MCF 10A (cell line): Measurements from ENCODE around the gene OR56B4. TPM values are rescaled to one million over a fixed set of nuclear protein-coding genes. Genes with fewer than 3 reads are reported as not detected.

Source experiments
- BruUV-seq: library from RNA; stranded (reverse); fragments of 400-500 nt; replicated peaks from 2 replicates; lab custom pipeline; 2021; lab: Mats Ljungman, UMichigan
- CTCF ChIA-PET: fragments of 300-600 bp; sonication (Branson Sonifier 250); formaldehyde crosslinking; extraction: SDS; loops from one replicate; lab custom pipeline; 2021; ENCODE audit warnings: antibody characterized with exemption, inconsistent platforms; lab: Yijun Ruan, JAX
- POLR2A ChIA-PET: fragments of 300-600, 350-650 bp; sonication (Branson Sonifier 250); formaldehyde crosslinking; extraction: SDS; loops from one replicate; lab custom pipeline; 2020; ENCODE audit warnings: antibody characterized with exemption, inconsistent platforms; lab: Yijun Ruan, JAX
- DNase-seq: peaks from one replicate; pipeline ENCODE4 v3.0.0-alpha.2; 2018; ENCODE audit not compliant: unreplicated experiment
- H3K27ac Mint-ChIP-seq: one replicate; pipeline ENCODE4 v1.8.0; 2022; ENCODE audit warnings: mild to moderate bottlenecking, low read depth, mixed read lengths; ENCODE audit not compliant: unreplicated experiment
- H3K27me3 Mint-ChIP-seq: one replicate; pipeline ENCODE4 v1.8.0; 2022; ENCODE audit warnings: mixed read lengths; ENCODE audit not compliant: insufficient read depth, unreplicated experiment
- H3K36me3 Mint-ChIP-seq: one replicate; pipeline ENCODE4 v1.8.0; 2022; ENCODE audit warnings: mild to moderate bottlenecking, moderate library complexity, mixed read lengths; ENCODE audit not compliant: insufficient read depth, unreplicated experiment
- H3K4me1 Mint-ChIP-seq: one replicate; pipeline ENCODE4 v1.8.0; 2022; ENCODE audit warnings: mixed read lengths; ENCODE audit not compliant: insufficient read depth, unreplicated experiment
- H3K4me3 Mint-ChIP-seq: one replicate; pipeline ENCODE4 v1.8.0; 2022; ENCODE audit warnings: mild to moderate bottlenecking, moderate library complexity, mixed read lengths; ENCODE audit not compliant: unreplicated experiment
- H3K9me3 Mint-ChIP-seq: one replicate; pipeline ENCODE4 v1.8.0; 2022; ENCODE audit warnings: mixed read lengths; ENCODE audit not compliant: unreplicated experiment
- intact Hi-C: fragments of 100-400 bp; cut with micrococcal nuclease; formaldehyde crosslinking; loops from 2 replicates; pipeline ENCODE4 v1.14.1; 2022
- total RNA-seq: library from RNA; stranded (reverse); gene quantifications from 2 replicates; pipeline ENCODE4 v1.2.3, GENCODE V29; 2022
- TF ChIP-seq, protein P1 (sequence below): fragments of 200-600 bp; IDR thresholded peaks from one replicate; pipeline ENCODE4 v1.8.0; 2022; ENCODE audit warnings: antibody characterized with exemption, mild to moderate bottlenecking; ENCODE audit not compliant: unreplicated experiment

The OR56B4 gene
- total RNA-seq, 1 experiment from 2014 or later: not detected

DNA sequence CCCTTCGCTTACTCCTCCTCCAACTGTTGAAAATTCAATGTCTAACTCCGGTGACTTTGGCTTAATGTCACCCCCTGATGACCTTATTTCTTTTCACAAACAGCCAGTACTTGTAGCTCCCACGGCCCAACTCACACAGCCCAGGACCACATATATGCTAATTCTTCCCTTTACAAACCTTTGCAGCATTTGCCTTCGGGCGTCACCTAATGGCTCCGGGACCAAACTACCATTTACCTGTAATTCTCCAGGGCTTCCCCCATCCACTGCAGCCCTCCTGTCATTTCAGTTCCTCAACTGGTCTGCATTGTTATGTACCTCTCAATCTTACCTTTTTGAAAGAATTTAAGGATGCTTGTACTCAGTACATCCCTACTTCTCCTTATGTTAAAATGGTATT is 29.8 kb upstream of the OR56B4 start:
- no peaks in the 10 kb centered on the region for H3K27me3 Mint-ChIP-seq
- TF ChIP-seq, protein P1, sequence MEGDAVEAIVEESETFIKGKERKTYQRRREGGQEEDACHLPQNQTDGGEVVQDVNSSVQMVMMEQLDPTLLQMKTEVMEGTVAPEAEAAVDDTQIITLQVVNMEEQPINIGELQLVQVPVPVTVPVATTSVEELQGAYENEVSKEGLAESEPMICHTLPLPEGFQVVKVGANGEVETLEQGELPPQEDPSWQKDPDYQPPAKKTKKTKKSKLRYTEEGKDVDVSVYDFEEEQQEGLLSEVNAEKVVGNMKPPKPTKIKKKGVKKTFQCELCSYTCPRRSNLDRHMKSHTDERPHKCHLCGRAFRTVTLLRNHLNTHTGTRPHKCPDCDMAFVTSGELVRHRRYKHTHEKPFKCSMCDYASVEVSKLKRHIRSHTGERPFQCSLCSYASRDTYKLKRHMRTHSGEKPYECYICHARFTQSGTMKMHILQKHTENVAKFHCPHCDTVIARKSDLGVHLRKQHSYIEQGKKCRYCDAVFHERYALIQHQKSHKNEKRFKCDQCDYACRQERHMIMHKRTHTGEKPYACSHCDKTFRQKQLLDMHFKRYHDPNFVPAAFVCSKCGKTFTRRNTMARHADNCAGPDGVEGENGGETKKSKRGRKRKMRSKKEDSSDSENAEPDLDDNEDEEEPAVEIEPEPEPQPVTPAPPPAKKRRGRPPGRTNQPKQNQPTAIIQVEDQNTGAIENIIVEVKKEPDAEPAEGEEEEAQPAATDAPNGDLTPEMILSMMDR: no peak
- H3K27ac Mint-ChIP-seq: no peak overlapping the region
- DNase-seq: no peak
- intact Hi-C loops: no loop called here
- no peaks in the 10 kb centered on the region for H3K9me3 Mint-ChIP-seq
- no peaks in the 10 kb centered on the region for H3K4me1 Mint-ChIP-seq
- no TSS peak for BruUV-seq
- no peaks in the 10 kb centered on the region for H3K36me3 Mint-ChIP-seq
- ChIA-PET CTCF (interaction anchor here (1.1 kb wide), 1 partner anchor 286 kb away, joined by 4 read pairs; no protein-coding TSS in a partner anchor), POLR2A (no interaction called here)
- H3K4me3 Mint-ChIP-seq: no peak overlapping the region

DNA sequence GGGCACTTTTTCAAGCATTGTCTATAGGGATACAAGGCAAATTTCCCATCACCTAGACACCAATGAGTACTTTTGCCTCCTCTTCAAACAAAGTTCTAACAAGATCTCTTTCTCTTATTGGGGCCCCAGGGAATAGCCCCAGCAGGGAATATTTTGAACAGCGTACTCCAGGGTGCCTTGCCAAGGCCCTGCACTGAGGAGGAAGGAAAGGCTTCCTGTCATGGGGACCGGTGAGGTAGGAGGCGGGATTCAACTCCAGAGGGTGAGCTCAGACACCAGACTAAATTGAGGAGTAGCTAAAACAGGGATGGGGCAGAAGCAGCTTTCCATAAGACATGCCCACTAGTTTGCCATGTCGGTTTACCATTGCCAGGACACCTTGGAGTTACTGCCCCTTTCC is 28.0 kb upstream of the OR56B4 start:
- Mint-ChIP-seq H3K4me1 (no peaks in the 10 kb centered on the region), H3K36me3 (no peaks in the 10 kb centered on the region), H3K27ac (no peak overlapping the region), H3K27me3 (no peaks in the 10 kb centered on the region), H3K4me3 (no peak overlapping the region), H3K9me3 (no peaks in the 10 kb centered on the region)
- intact Hi-C loops: no loop called here
- no peak for DNase-seq
- CTCF ChIA-PET: interaction anchor here (2.7 kb wide), 1 partner anchor 284 kb away, joined by 10 read pairs; no protein-coding TSS in a partner anchor
- BruUV-seq: no TSS peak
- TF ChIP-seq, protein P1: no peak
- POLR2A ChIA-PET: no interaction called here

DNA sequence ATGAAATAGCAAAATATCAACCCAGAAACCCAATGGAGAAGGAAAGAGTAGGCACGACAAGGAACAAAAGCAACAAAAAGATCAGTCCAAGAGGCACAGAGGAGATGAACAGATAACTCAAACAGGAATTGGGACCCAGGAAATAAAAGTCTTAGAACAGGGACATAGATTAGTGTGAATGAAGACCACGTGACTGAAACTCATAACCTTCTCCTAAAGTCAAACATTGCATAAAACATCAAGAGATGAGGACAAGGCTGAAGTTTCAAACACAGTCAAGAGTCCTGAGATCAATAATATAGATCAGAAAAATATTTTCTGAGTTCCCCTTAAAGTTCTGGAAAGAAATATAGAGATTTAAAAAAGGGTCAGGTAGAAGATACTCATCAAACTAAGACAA is 24.4 kb upstream of the OR56B4 start:
- intact Hi-C loops: no loop called here
- H3K4me1 Mint-ChIP-seq: no peaks in the 10 kb centered on the region
- H3K9me3 Mint-ChIP-seq: no peaks in the 10 kb centered on the region
- POLR2A ChIA-PET: no interaction called here
- no peak for DNase-seq
- no peaks in the 10 kb centered on the region for H3K36me3 Mint-ChIP-seq
- no peak overlapping the region for H3K27ac Mint-ChIP-seq
- H3K4me3 Mint-ChIP-seq: no peak overlapping the region
- BruUV-seq: no TSS peak
- no peaks in the 10 kb centered on the region for H3K27me3 Mint-ChIP-seq
- TF ChIP-seq, protein P1: no peak
- CTCF ChIA-PET: no interaction called here

DNA sequence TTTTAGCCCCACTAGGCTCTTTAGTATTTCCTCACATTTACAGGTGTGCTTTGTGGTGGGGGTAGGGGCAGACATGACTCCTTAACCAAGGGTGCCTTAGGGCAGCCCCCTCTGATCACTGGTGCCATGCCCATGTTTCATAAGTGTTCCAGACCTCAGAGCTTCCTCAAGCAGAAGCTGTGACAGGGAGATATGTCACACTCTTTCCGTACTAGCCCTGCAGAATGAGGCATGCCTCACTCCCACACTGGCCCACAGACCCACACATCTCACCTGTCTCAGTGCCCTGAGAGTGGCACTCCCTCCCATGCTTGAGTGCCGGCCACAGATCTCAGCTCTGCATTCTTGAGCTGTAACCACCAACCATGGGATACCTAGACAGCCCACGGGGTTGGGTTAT is 22.9 kb upstream of the OR56B4 start:
- ChIA-PET POLR2A (no interaction called here), CTCF (interaction anchor here (0.6 to 1.8 kb wide), 5 partner anchors 209 to 891 kb away, joined by 3 to 7 read pairs (median 4); no protein-coding TSS in a partner anchor)
- TF ChIP-seq, protein P1: no peak
- H3K4me3 Mint-ChIP-seq: no peak overlapping the region
- no peaks in the 10 kb centered on the region for H3K36me3 Mint-ChIP-seq
- no peaks in the 10 kb centered on the region for H3K27me3 Mint-ChIP-seq
- no peak for DNase-seq
- H3K27ac Mint-ChIP-seq: no peak overlapping the region
- H3K4me1 Mint-ChIP-seq: no peaks in the 10 kb centered on the region
- intact Hi-C loops: no loop called here
- no peaks in the 10 kb centered on the region for H3K9me3 Mint-ChIP-seq
- BruUV-seq: no TSS peak
